ENCODE results near the gene OVCH1. TPM values are rescaled to one million over a fixed set of nuclear protein-coding genes. Genes with fewer than 3 reads are reported as not detected.

OVCH1 gene
- total RNA-seq, 1 experiment from 2014 or later = not detected

DNA sequence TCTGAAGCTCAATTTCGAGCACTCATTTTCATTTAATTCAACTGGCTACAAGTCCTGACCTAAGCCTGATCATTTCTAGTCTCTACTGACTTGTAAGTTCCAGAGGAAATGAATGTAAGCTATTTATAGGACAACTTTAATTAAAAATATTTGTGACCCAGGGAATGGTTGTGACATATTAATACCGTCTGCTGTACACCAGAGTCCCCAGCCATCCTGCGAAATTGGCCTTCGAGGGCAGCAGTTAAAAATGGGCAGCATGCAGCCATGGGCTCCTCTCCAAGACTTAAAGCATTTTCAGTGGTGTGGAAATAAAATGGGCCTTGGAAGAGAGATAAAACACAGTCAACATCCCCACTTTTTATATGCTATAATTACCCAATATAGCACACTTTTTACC lies 30.7 kb upstream of the OVCH1 start (continued):
- TF ChIP-seq, protein P1, sequence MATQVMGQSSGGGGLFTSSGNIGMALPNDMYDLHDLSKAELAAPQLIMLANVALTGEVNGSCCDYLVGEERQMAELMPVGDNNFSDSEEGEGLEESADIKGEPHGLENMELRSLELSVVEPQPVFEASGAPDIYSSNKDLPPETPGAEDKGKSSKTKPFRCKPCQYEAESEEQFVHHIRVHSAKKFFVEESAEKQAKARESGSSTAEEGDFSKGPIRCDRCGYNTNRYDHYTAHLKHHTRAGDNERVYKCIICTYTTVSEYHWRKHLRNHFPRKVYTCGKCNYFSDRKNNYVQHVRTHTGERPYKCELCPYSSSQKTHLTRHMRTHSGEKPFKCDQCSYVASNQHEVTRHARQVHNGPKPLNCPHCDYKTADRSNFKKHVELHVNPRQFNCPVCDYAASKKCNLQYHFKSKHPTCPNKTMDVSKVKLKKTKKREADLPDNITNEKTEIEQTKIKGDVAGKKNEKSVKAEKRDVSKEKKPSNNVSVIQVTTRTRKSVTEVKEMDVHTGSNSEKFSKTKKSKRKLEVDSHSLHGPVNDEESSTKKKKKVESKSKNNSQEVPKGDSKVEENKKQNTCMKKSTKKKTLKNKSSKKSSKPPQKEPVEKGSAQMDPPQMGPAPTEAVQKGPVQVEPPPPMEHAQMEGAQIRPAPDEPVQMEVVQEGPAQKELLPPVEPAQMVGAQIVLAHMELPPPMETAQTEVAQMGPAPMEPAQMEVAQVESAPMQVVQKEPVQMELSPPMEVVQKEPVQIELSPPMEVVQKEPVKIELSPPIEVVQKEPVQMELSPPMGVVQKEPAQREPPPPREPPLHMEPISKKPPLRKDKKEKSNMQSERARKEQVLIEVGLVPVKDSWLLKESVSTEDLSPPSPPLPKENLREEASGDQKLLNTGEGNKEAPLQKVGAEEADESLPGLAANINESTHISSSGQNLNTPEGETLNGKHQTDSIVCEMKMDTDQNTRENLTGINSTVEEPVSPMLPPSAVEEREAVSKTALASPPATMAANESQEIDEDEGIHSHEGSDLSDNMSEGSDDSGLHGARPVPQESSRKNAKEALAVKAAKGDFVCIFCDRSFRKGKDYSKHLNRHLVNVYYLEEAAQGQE (IDR thresholded peaks at IDR 0.05; ENCODE audit: low read depth) = no peak
- TF ChIP-seq POLR2AphosphoS5 (IDR thresholded peaks at IDR 0.05; ENCODE audit: low read depth, low read length) (no peak), FOSL1 (IDR thresholded peaks at IDR 0.05; ENCODE audit: low read depth) (no peak), CEBPB (IDR thresholded peaks at IDR 0.05; ENCODE audit: low read depth) (no peak)

DNA sequence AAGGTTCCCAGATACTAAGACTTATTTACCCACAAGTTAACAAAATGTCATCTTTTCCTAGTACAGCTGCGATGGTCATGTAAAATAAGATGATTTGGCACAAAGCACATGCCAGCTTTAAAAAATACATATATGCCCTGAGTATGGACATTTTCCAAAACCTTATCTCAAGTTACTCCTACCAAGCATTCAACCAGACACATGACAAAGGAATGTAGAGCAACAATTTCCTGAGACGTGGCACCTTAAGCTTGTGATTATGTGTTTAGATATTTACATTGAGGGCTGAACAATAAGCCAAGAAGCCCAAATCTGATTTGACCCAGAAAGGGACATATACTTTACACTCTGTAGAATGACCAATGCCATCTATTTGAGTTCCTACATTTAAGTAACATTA lies 24.5 kb upstream of the OVCH1 start:
- H3K4me3 ChIP-seq (replicated peaks in 1 of 2; ENCODE audit: low read depth in 1 of 2, low read length in 2 of 2) = no peak overlapping the region
- H3K9ac ChIP-seq (ENCODE audit: low read length) = no peak overlapping the region
- H4K20me1 ChIP-seq (ENCODE audit: insufficient read depth) = no peaks in the 10 kb centered on the region
- H3K4me1 ChIP-seq (ENCODE audit: control insufficient read depth in 1 of 2, insufficient read depth in 2 of 2, low read length in 2 of 2) = no peaks in the 10 kb centered on the region
- H3K9me3 ChIP-seq (ENCODE audit: control insufficient read depth in 1 of 2, insufficient read depth in 1 of 2, low read depth in 1 of 2, low read length in 2 of 2) = no peaks in the 10 kb centered on the region
- H3K4me2 ChIP-seq (ENCODE audit: low read length) = no peak overlapping the region
- intact Hi-C loops (cut with micrococcal nuclease) = no loop called here
- no peaks in the 10 kb centered on the region for H3K27me3 ChIP-seq (ENCODE audit: insufficient read depth, low read length)
- DNase-seq (ENCODE audit: low read depth, low spot score) = no peak
- no peak for ATAC-seq
- ChIA-PET CTCF (interaction anchor here (0.6 kb wide), 1 partner anchor 1174 kb away, joined by 4 read pairs; the partner anchor contains the start of gene IPO8), POLR2A (no interaction called here), RAD21 (ENCODE audit: low non-redundant PET in 1 of 2, low total read pairs in 2 of 2, uncharacterized antibody in 2 of 2, unreplicated experiment in 2 of 2) (interaction anchor here in 1 of 2 experiments (0.6 kb wide), 1 partner anchor 397 kb away, joined by 7 read pairs; no protein-coding TSS in a partner anchor)
- no peak overlapping the region for H3K27ac ChIP-seq (ENCODE audit: low read depth, low read length)
- H2AFZ ChIP-seq (ENCODE audit: low read depth, low read length, poor library complexity, severe bottlenecking) = no peak overlapping the region
- BruUV-seq (replicated peaks) = no TSS peak
- TF ChIP-seq, protein P2, sequence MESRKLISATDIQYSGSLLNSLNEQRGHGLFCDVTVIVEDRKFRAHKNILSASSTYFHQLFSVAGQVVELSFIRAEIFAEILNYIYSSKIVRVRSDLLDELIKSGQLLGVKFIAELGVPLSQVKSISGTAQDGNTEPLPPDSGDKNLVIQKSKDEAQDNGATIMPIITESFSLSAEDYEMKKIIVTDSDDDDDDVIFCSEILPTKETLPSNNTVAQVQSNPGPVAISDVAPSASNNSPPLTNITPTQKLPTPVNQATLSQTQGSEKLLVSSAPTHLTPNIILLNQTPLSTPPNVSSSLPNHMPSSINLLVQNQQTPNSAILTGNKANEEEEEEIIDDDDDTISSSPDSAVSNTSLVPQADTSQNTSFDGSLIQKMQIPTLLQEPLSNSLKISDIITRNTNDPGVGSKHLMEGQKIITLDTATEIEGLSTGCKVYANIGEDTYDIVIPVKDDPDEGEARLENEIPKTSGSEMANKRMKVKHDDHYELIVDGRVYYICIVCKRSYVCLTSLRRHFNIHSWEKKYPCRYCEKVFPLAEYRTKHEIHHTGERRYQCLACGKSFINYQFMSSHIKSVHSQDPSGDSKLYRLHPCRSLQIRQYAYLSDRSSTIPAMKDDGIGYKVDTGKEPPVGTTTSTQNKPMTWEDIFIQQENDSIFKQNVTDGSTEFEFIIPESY (IDR thresholded peaks at IDR 0.05; ENCODE audit: extremely low read depth, insufficient replicate concordance, low read length) = no peak
- TF ChIP-seq EZH2 (IDR thresholded peaks at IDR 0.05) (no peak), ELF1 (IDR thresholded peaks at IDR 0.05; ENCODE audit: borderline replicate concordance, low read depth) (no peak), CBX3 (IDR thresholded peaks at IDR 0.05; ENCODE audit: low read depth) (no peak), TCF7L2 (IDR thresholded peaks at IDR 0.05; ENCODE audit: borderline replicate concordance, extremely low read depth, insufficient read depth, insufficient read length) (no peak), YY1 (IDR thresholded peaks at IDR 0.05; ENCODE audit: extremely low read depth, insufficient replicate concordance, low read depth, low read length) (no peak)
- TF ChIP-seq, protein P3, sequence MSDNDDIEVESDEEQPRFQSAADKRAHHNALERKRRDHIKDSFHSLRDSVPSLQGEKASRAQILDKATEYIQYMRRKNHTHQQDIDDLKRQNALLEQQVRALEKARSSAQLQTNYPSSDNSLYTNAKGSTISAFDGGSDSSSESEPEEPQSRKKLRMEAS (IDR thresholded peaks at IDR 0.05) = no peak
- 0 out of 2 replicates have a peak, but pooled peaks cover 3% of the 10 kb centered on the region for H3K9me2 ChIP-seq (ENCODE audit: insufficient read depth)
- H3K79me2 ChIP-seq (ENCODE audit: insufficient read depth, low read length) = no peaks in the 10 kb centered on the region
- H3K36me3 ChIP-seq (ENCODE audit: control insufficient read depth in 1 of 2, insufficient read depth in 2 of 2, low read length in 2 of 2) = no peaks in the 10 kb centered on the region

Measured in HCT116 (cell line).